ENCODE results near the gene UTP25. TPM values are rescaled to one million over a fixed set of nuclear protein-coding genes. Genes with fewer than 3 reads are reported as not detected.

UTP25 gene
- total and polyA plus RNA-seq, 2 of the 4 experiments (the other 2 are of a cell fraction) = 7.1 to 17.4 TPM

- H3K4me3 ChIP-seq (ENCODE audit: insufficient read depth, low read depth, low read length) = no peak overlapping the region; the same call in 1 of the 2 replicates
- no peak overlapping the region for H2BK5ac ChIP-seq (ENCODE audit: low read depth, low read length, poor library complexity, severe bottlenecking)
- in situ Hi-C loops (cut with MboI; ENCODE audit: low sequenced_read_pairs) (no loop called here), intact Hi-C loops (cut with micrococcal nuclease) (no loop called here), dilution Hi-C loops (cut with HindIII; ENCODE audit: low sequenced_read_pairs, unreplicated experiment) (loop anchor here (25.0 kb wide), 1 partner anchor 182 kb away; no protein-coding TSS in a partner anchor)
- CTCF ChIA-PET = no interaction called here
- no peak overlapping the region for H3K4ac ChIP-seq (ENCODE audit: low read depth, low read length)
- no peak overlapping the region for H3K56ac ChIP-seq (ENCODE audit: extremely low read depth, insufficient read depth, low read length)
- H2BK20ac ChIP-seq (ENCODE audit: low read depth, low read length) = no peak overlapping the region
- peaks cover 5% of the 10 kb centered on the region; the same call in 1 of the 2 replicates for H3K4me1 ChIP-seq (ENCODE audit: control insufficient read depth, insufficient read depth, low read length)
- no peak overlapping the region for H2AK9ac ChIP-seq (replicated peaks; ENCODE audit: low read depth, low read length, poor library complexity)
- no peak overlapping the region for H2BK120ac ChIP-seq (ENCODE audit: low read depth, low read length)
- ATAC-seq (ENCODE audit: low read depth) (no peak), DNase-seq (no peak)
- no peak overlapping the region for H2AK5ac ChIP-seq (ENCODE audit: low read depth, low read length)
- no peak overlapping the region for H4K5ac ChIP-seq (ENCODE audit: low read depth, low read length)
- H3K9ac ChIP-seq (ENCODE audit: low read depth, low read length) = no peak overlapping the region
- H3K4me2 ChIP-seq (ENCODE audit: low read depth, low read length) = no peak overlapping the region
- H4K91ac ChIP-seq (ENCODE audit: insufficient read depth, low read depth, low read length) = no peak overlapping the region
- TF ChIP-seq CHD1 (IDR thresholded peaks at IDR 0.05; ENCODE audit: low read depth, low read length) (no peak), RFX5 (IDR thresholded peaks at IDR 0.05; ENCODE audit: low read depth, low read length) (no peak), MAZ (IDR thresholded peaks at IDR 0.05; ENCODE audit: borderline replicate concordance, low read depth, low read length) (no peak), POLR2A (IDR thresholded peaks at IDR 0.05; ENCODE audit: low read depth, low read length) (no peak), FOS (IDR thresholded peaks at IDR 0.05; ENCODE audit: low read depth, low read length) (no peak), CTCF (conservative IDR thresholded peaks at IDR 0.05; ENCODE audit: low read depth, low read length) (no peak), NFE2L2 (IDR thresholded peaks at IDR 0.05; ENCODE audit: low read depth, low read length) (no peak), RCOR1 (IDR thresholded peaks at IDR 0.05; ENCODE audit: insufficient replicate concordance, low read length) (no peak), SMC3 (IDR thresholded peaks at IDR 0.05; ENCODE audit: low read depth, low read length) (no peak), CEBPB (IDR thresholded peaks at IDR 0.05; ENCODE audit: low read depth, low read length) (no peak)
- POLR2A ChIA-PET (ENCODE audit: unreplicated experiment) = no interaction called here
- H4K8ac ChIP-seq (ENCODE audit: low read depth in 2 of 2, low read length in 2 of 2) = no peak overlapping the region; a peak in 1 of 4 replicates
- BruUV-seq (replicated peaks) = no TSS peak
- no peaks in the 10 kb centered on the region for H3K36me3 ChIP-seq (ENCODE audit: control insufficient read depth, insufficient read depth, low read length)
- H4K20me1 ChIP-seq (ENCODE audit: insufficient read depth, low read length) = no peaks in the 10 kb centered on the region
- H3K27me3 ChIP-seq (ENCODE audit: control insufficient read depth, insufficient read depth, low read length) = peaks cover 2% of the 10 kb centered on the region
- H3K79me1 ChIP-seq (ENCODE audit: low read depth in 1 of 2, low read length in 2 of 2) = no peaks in the 10 kb centered on the region
- peak overlapping the region; percentile 88 for H2AFZ ChIP-seq (replicated peaks; ENCODE audit: low read length, poor library complexity)
- H3K27ac ChIP-seq (ENCODE audit: insufficient read depth, low read length) = no peak overlapping the region
- H3K9me1 ChIP-seq (ENCODE audit: insufficient read depth, low read length) = peaks cover 3% of the 10 kb centered on the region; the same call in 1 of the 2 replicates
- H3K14ac ChIP-seq (replicated peaks; ENCODE audit: low read depth, low read length) = no peak overlapping the region
- no peak overlapping the region for H3K23ac ChIP-seq (ENCODE audit: low read depth, low read length)
- H3K9me3 ChIP-seq (ENCODE audit: control insufficient read depth, insufficient read depth, low read length) = no peaks in the 10 kb centered on the region
- H2BK15ac ChIP-seq (ENCODE audit: low read depth, low read length) = no peak overlapping the region
- no CpG with 5 or more reads among the region's 19 CpGs for WGBS, 2 experiments (ENCODE audit: extremely low coverage in 2 of 2, insufficient read length in 1 of 2)
- no peak overlapping the region for H3K18ac ChIP-seq (ENCODE audit: low read depth, low read length)
Observed at GRCh38 chr1:209805341-209805781, 22.4 kb upstream of the UTP25 start.
